Upper lobe of left lung (tissue), 6 donors: ENCODE results near the gene NKAPL. TPM values are rescaled to one million over a fixed set of nuclear protein-coding genes. Genes with fewer than 3 reads are reported as not detected.

ENCODE experiments used
- ATAC-seq, 2 donors: fragments of 200-7000 bp; cut with Tn5 transposase; one replicate each; pipeline ENCODE4 v1.9.1; 2022; ENCODE audit warnings: mild to moderate bottlenecking in 2 of 2, moderate library complexity in 2 of 2; ENCODE audit not compliant: low FRiP score in 2 of 2
- DNase-seq, 2 donors: peaks; one replicate each; pipeline ENCODE4 v3.0.0-alpha.2; 2019 to 2020
- H3K27ac ChIP-seq, 4 donors: fragments of 200-600 bp; sonication (generic); one replicate each; pipeline ENCODE4 v1.5.1; 2016 to 2019
- H3K27me3 ChIP-seq, 4 donors: fragments of 200-600 bp; sonication (generic); one replicate each; pipeline ENCODE4 v1.5.1; 2017 to 2019
- H3K36me3 ChIP-seq, 4 donors: fragments of 200-600 bp; sonication (generic); one replicate each; pipeline ENCODE4 v1.5.1; 2016 to 2019
- H3K4me1 ChIP-seq, 4 donors: fragments of 200-600 bp; sonication (generic); one replicate each; pipeline ENCODE4 v1.5.1; 2018 to 2019
- H3K4me3 ChIP-seq, 4 donors: fragments of 200-600 bp; sonication (generic); one replicate each; pipeline ENCODE4 v1.5.1; 2017 to 2019; ENCODE audit warnings: mild to moderate bottlenecking in 2 of 4, moderate library complexity in 1 of 4
- H3K9me3 ChIP-seq, 4 donors: fragments of 200-600 bp; sonication (generic); one replicate each; pipeline ENCODE4 v1.5.1; 2018 to 2019
- EP300 ChIP-seq, 4 donors: sonication (generic); formaldehyde crosslinking; IDR thresholded peaks; one replicate each; pipeline ENCODE4 v1.5.1; 2017; ENCODE audit warnings: antibody characterized with exemption in 4 of 4, control low read depth in 2 of 4
- POLR2A ChIP-seq, 4 donors: fragments of 450-650 bp; IDR thresholded peaks; one replicate each; pipeline ENCODE4 v1.5.1; 2016 to 2017; ENCODE audit warnings: antibody characterized with exemption in 4 of 4, mild to moderate bottlenecking in 2 of 4
- POLR2AphosphoS5 ChIP-seq, 2 donors: sonication (generic); formaldehyde crosslinking; IDR thresholded peaks; one replicate each; pipeline ENCODE4 v1.5.1; 2017; ENCODE audit warnings: antibody characterized with exemption in 2 of 2
- WGBS, 2 donors: methylation state at CpG; one replicate each; pipeline ENCODE4 v1.1.5; 2017 to 2018; 5-methylcytosine and 5-hydroxymethylcytosine counted together
- total RNA-seq, 6 donors: library from RNA; depleted of rRNA in 4 of 6; stranded (reverse); fragments of >200 nt in 4 of 6; gene quantifications; one replicate each; pipeline versions ENCODE4 v1.1.0 to v1.2.1, GENCODE V29; 2016 to 2021
- TF ChIP-seq, protein P1 (sequence below), 6 experiments: fragments of 450-650 bp in 4 of 6; fragments of 200-600 bp in 2 of 6; sonication (generic) in 2 of 6; IDR thresholded peaks; one replicate each; pipeline ENCODE4 v1.5.1; 2016 to 2019; ENCODE audit warnings: antibody characterized with exemption in 6 of 6
- donor health status: DM: no; HTN: no; CAD: no; lungs with moderate emphysema.
- donor health status: DM: no; HTN: yes; CAD: no; lungs with severe emphysema.

Gene NKAPL
- total RNA-seq, 6 donors from 2014 or later, result 0.33 to 1.3 (median 0.70) TPM

GRCh38 chr6:28224131-28225055 is 34.7 kb upstream of the NKAPL start:
- 52 to 57% methylated on average over 9 of the region's 9 CpGs for WGBS, 2 donors
- H3K27ac ChIP-seq, result peak overlapping the region; percentile 49 to 85 (median 78)
- H3K36me3 ChIP-seq, result peaks cover 12 to 24% (median 15%) of the 10 kb centered on the region in 4 donors
- ATAC-seq (no peak), DNase-seq (no peak)
- TF ChIP-seq POLR2AphosphoS5 (IDR thresholded peaks at IDR 0.05) (no peak), EP300 (IDR thresholded peaks at IDR 0.05) (no peak), POLR2A (IDR thresholded peaks at IDR 0.05) (no peak)
- TF ChIP-seq, protein P1, sequence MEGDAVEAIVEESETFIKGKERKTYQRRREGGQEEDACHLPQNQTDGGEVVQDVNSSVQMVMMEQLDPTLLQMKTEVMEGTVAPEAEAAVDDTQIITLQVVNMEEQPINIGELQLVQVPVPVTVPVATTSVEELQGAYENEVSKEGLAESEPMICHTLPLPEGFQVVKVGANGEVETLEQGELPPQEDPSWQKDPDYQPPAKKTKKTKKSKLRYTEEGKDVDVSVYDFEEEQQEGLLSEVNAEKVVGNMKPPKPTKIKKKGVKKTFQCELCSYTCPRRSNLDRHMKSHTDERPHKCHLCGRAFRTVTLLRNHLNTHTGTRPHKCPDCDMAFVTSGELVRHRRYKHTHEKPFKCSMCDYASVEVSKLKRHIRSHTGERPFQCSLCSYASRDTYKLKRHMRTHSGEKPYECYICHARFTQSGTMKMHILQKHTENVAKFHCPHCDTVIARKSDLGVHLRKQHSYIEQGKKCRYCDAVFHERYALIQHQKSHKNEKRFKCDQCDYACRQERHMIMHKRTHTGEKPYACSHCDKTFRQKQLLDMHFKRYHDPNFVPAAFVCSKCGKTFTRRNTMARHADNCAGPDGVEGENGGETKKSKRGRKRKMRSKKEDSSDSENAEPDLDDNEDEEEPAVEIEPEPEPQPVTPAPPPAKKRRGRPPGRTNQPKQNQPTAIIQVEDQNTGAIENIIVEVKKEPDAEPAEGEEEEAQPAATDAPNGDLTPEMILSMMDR (IDR thresholded peaks at IDR 0.05), result no peak
- no peaks in the 10 kb centered on the region for H3K27me3 ChIP-seq
- H3K4me1 ChIP-seq, result peaks cover 5 to 20% (median 9%) of the 10 kb centered on the region in 4 donors
- peak overlapping the region in 3 of 4 donors; percentile 71 to 89 (median 75) for H3K4me3 ChIP-seq
- no peaks in the 10 kb centered on the region for H3K9me3 ChIP-seq

- peaks cover 13 to 33% (median 18%) of the 10 kb centered on the region in 4 donors for H3K36me3 ChIP-seq
- no peak for TF ChIP-seq EP300 (IDR thresholded peaks at IDR 0.05)
- peak; percentile 57 to 63 for TF ChIP-seq POLR2AphosphoS5 (IDR thresholded peaks at IDR 0.05)
- TF ChIP-seq, protein P1 (IDR thresholded peaks at IDR 0.05), result no peak
- peak in 1 of 4 donors; percentile 46 for TF ChIP-seq POLR2A (IDR thresholded peaks at IDR 0.05)
- H3K4me1 ChIP-seq, result peaks cover 5 to 16% (median 9%) of the 10 kb centered on the region in 4 donors
- no peaks in the 10 kb centered on the region for H3K27me3 ChIP-seq
- WGBS, 2 donors, result 2% methylated on average over 34 to 45 of the region's 45 CpGs
- H3K9me3 ChIP-seq, result no peaks in the 10 kb centered on the region
- DNase-seq (peak; percentile 87 to 89), ATAC-seq (peak; percentile 97 to 98)
- H3K27ac ChIP-seq, result peak within 1 kb of the TSS; percentile 49 to 85 (median 78)
- H3K4me3 ChIP-seq, result peak within 1 kb of the TSS; percentile 8 to 89 (median 73)
These were observed 33.9 kb upstream of the NKAPL start, which contains the start of gene ZSCAN9 for GRCh38 chr6:28225056-28225834. Gene ZSCAN9 (plus strand): TSS chr6:28225275. CDS start chr6:28227085, 1,810 bp downstream.

- H3K4me1 ChIP-seq, result peaks cover 5 to 16% (median 9%) of the 10 kb centered on the region in 4 donors
- WGBS, 2 donors, result 89 to 90% methylated on average over 2 of the region's 2 CpGs
- peaks cover 16 to 45% (median 24%) of the 10 kb centered on the region in 4 donors for H3K36me3 ChIP-seq
- TF ChIP-seq EP300 (IDR thresholded peaks at IDR 0.05), result no peak
- no peak for TF ChIP-seq POLR2AphosphoS5 (IDR thresholded peaks at IDR 0.05)
- no peak for TF ChIP-seq POLR2A (IDR thresholded peaks at IDR 0.05)
- TF ChIP-seq, protein P1 (IDR thresholded peaks at IDR 0.05), result no peak
- H3K4me3 ChIP-seq, result no peak overlapping the region
- H3K27ac ChIP-seq, result no peak overlapping the region
- no peak for ATAC-seq
- no peaks in the 10 kb centered on the region for H3K27me3 ChIP-seq
- no peaks in the 10 kb centered on the region for H3K9me3 ChIP-seq
- no peak for DNase-seq
These were observed 32.6 kb upstream of the NKAPL start for GRCh38 chr6:28226460-28226859.

GRCh38 chr6:28232785-28233184 is 26.3 kb upstream of the NKAPL start:
- DNase-seq, result no peak
- Histone ChIP-seq H3K4me3 (no peak overlapping the region), H3K4me1 (no peaks in the 10 kb centered on the region), H3K36me3 (peaks cover 11 to 68% (median 38%) of the 10 kb centered on the region in 4 donors), H3K27ac (no peak overlapping the region), H3K9me3 (no peaks in the 10 kb centered on the region), H3K27me3 (no peaks in the 10 kb centered on the region)
- ATAC-seq, result no peak
- TF ChIP-seq POLR2AphosphoS5 (IDR thresholded peaks at IDR 0.05) (no peak), POLR2A (IDR thresholded peaks at IDR 0.05) (no peak), EP300 (IDR thresholded peaks at IDR 0.05) (no peak)
- TF ChIP-seq, protein P1 (IDR thresholded peaks at IDR 0.05), result no peak
- WGBS, 2 donors, result 92 to 97% methylated on average over 11 of the region's 11 CpGs
